Testis (tissue), 2 donors: Measurements from ENCODE around the gene SLC46A1.

Source experiments
- CTCF ChIP-seq, 3 experiments: fragments of 450-650 bp in 2 of 3; fragments of 200-600 bp in 1 of 3; sonication (generic) in 1 of 3; IDR thresholded peaks; one replicate each; pipeline ENCODE4 v1.5.1; 2016 to 2019; ENCODE audit warnings: antibody characterized with exemption in 3 of 3, mild to moderate bottlenecking in 2 of 3, moderate library complexity in 1 of 3
- POLR2A ChIP-seq: fragments of 450-650 bp; IDR thresholded peaks from one replicate; pipeline ENCODE4 v1.6.1; 2017; ENCODE audit warnings: antibody characterized with exemption, mild to moderate bottlenecking, moderate library complexity

GRCh38 chr17:28406473-28406814 lies 432 bp upstream of the SLC46A1 start:
- TF ChIP-seq CTCF (IDR thresholded peaks at IDR 0.05) (no peak), POLR2A (no peak)
